H1 (cell line): ENCODE measurements around the gene CDKN1B. TPM values are rescaled to one million over a fixed set of nuclear protein-coding genes. Genes with fewer than 3 reads are reported as not detected.

ENCODE experiments used
- BACH1 ChIP-seq: IDR thresholded peaks from 2 replicates; pipeline ENCODE4 v1.6.1; 2012; ENCODE audit warnings: low read length, improper control_type of control experiment
- CTBP2 ChIP-seq: IDR thresholded peaks from 2 replicates; pipeline ENCODE4 v1.7.0; 2011; ENCODE audit warnings: borderline replicate concordance, mild to moderate bottlenecking, moderate library complexity, mixed read lengths, low read length; ENCODE audit not compliant: insufficient read depth, insufficient read length
- EZH2 ChIP-seq: fragments of 200-600 bp; sonication (generic); IDR thresholded peaks from 2 replicates; pipeline ENCODE4 v1.7.1; 2012; ENCODE audit warnings: low read depth, mild to moderate bottlenecking, moderate library complexity, low read length, inconsistent platforms; ENCODE audit not compliant: severe bottlenecking
- GABPA ChIP-seq: IDR thresholded peaks from 2 replicates; pipeline ENCODE4 v1.6.1; 2011; ENCODE audit warnings: mild to moderate bottlenecking, low read length, moderate library complexity, borderline replicate concordance; ENCODE audit not compliant: insufficient read depth
- HDAC2 ChIP-seq, 2 experiments: fragments of 300-600 bp in 1 of 2; sonication (generic) in 1 of 2; IDR thresholded peaks; 2 replicates each; pipeline ENCODE4 v1.6.1; 2011 to 2012; ENCODE audit warnings: low read depth in 2 of 2, low read length in 2 of 2, mild to moderate bottlenecking in 2 of 2, moderate library complexity in 2 of 2, borderline replicate concordance in 1 of 2, inconsistent platforms in 1 of 2
- NANOG ChIP-seq: IDR thresholded peaks from 2 replicates; pipeline ENCODE4 v1.6.1; 2011; ENCODE audit warnings: low read length, low read depth, mild to moderate bottlenecking, inconsistent platforms; ENCODE audit not compliant: insufficient read depth, poor library complexity, severe bottlenecking
- POLR2A ChIP-seq, 2 experiments: IDR thresholded peaks; 1 replicate in 1 of 2; 2 replicates in 1 of 2; pipeline ENCODE4 v1.6.1; 2011; ENCODE audit warnings: low read depth in 2 of 2, low read length in 2 of 2, mild to moderate bottlenecking in 2 of 2; ENCODE audit errors: control extremely low read depth in 1 of 2
- POLR2AphosphoS5 ChIP-seq: IDR thresholded peaks from 2 replicates; pipeline ENCODE4 v1.6.1; 2011; ENCODE audit warnings: low read depth, low read length
- POU5F1 ChIP-seq: IDR thresholded peaks from 2 replicates; pipeline ENCODE4 v1.6.1; 2011; ENCODE audit warnings: low read depth, mild to moderate bottlenecking, low read length, moderate library complexity
- RAD21 ChIP-seq, 2 experiments: IDR thresholded peaks in 1 of 2; conservative IDR thresholded peaks in 1 of 2; 2 replicates each; pipeline ENCODE4 v1.6.1; 2011; ENCODE audit warnings: low read depth in 2 of 2, low read length in 2 of 2, improper control_type of control experiment in 1 of 2, inconsistent platforms in 1 of 2, mild to moderate bottlenecking in 1 of 2, moderate library complexity in 1 of 2
- SIRT6 ChIP-seq: IDR thresholded peaks from one replicate; pipeline ENCODE4 v1.7.1; 2012; ENCODE audit warnings: low read length, inconsistent platforms
- SP2 ChIP-seq: IDR thresholded peaks from 2 replicates; pipeline ENCODE4 v1.6.1; 2012; ENCODE audit warnings: mild to moderate bottlenecking, low read length, inconsistent platforms
- polyA plus RNA-seq, 7 experiments: library from polyadenylated mRNA; depleted of rRNA in 3 of 7; stranded (reverse) in 5 of 7; unstranded in 2 of 7; fragments of >200 nt in 5 of 7; fragments of 200-250 nt in 2 of 7; gene quantifications; 1 replicate in 5 of 7; 2 replicates in 1 of 7; 4 replicates in 1 of 7; pipeline versions ENCODE4 v1.2.1 to v1.2.3, GENCODE V29; 2011 to 2013; ENCODE audit warnings: missing spikeins in 2 of 7, mixed read lengths in 2 of 7
- total RNA-seq: library from RNA; stranded (reverse); fragmentation: NEBNext Ultra II Directional; extraction: Animal tissue kit (Norgen Biotek cat#: 25700); gene quantifications from 2 replicates; pipeline ENCODE4 v1.2.1, GENCODE V29; 2021
- TF ChIP-seq, protein P1 (sequence below): IDR thresholded peaks from 2 replicates; pipeline ENCODE4 v1.6.1; 2012; ENCODE audit warnings: inconsistent platforms

CDKN1B gene
- total and polyA plus RNA-seq, 2 of the 8 experiments (the other 6 are each of a cell fraction or from before 2014, with no cell fraction given): 6.5 to 27.2 TPM

- TF ChIP-seq GABPA: no peak
- peak; percentile 68 for TF ChIP-seq NANOG
- no peak for TF ChIP-seq SP2
- peak; percentile 76; the same call in 1 of the 2 replicates for TF ChIP-seq POU5F1
- TF ChIP-seq POLR2A (IDR thresholded peaks at IDR 0.05; ENCODE audit: control extremely low read depth in 1 of 2, low read depth in 2 of 2, low read length in 2 of 2): peak; percentile 58 to 90
- no peak for TF ChIP-seq RAD21 (IDR thresholded peaks at IDR 0.05 in 1 of 2, conservative IDR thresholded peaks at IDR 0.05 in 1 of 2; ENCODE audit: low read depth in 2 of 2, low read length in 2 of 2)
- no peak for TF ChIP-seq EZH2
- TF ChIP-seq CTBP2: no peak
- TF ChIP-seq POLR2AphosphoS5: peak; percentile 91
- TF ChIP-seq SIRT6: no peak
- TF ChIP-seq HDAC2 (IDR thresholded peaks at IDR 0.05; ENCODE audit: borderline replicate concordance in 1 of 2, low read depth in 2 of 2, low read length in 2 of 2): 0 out of 4 replicates have a peak, but pooled peaks have one; percentile 5 to 52
- TF ChIP-seq BACH1: no peak
- TF ChIP-seq, protein P1, sequence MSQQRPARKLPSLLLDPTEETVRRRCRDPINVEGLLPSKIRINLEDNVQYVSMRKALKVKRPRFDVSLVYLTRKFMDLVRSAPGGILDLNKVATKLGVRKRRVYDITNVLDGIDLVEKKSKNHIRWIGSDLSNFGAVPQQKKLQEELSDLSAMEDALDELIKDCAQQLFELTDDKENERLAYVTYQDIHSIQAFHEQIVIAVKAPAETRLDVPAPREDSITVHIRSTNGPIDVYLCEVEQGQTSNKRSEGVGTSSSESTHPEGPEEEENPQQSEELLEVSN: peak; percentile 54
Measured at GRCh38 chr12:12684375-12685106, 32.6 kb upstream of the CDKN1B start (continued).
